Measurements from ENCODE around the gene TYROBP. TPM values are rescaled to one million over a fixed set of nuclear protein-coding genes. Genes with fewer than 3 reads are reported as not detected.

The TYROBP gene
- total and polyA plus RNA-seq, 2 of the 4 experiments (the other 2 are of a cell fraction), result not detected

GRCh38 chr19:35901055-35901644 lies 6.9 kb downstream of the TYROBP start:
- H3K27ac ChIP-seq (ENCODE audit: insufficient read depth, low read length), result peak overlapping the region; percentile 56
- dilution Hi-C loops (cut with HindIII; ENCODE audit: low sequenced_read_pairs, unreplicated experiment), result no loop called here
- H2BK5ac ChIP-seq (ENCODE audit: low read depth, low read length, poor library complexity, severe bottlenecking), result peak overlapping the region; percentile 82
- no peaks in the 10 kb centered on the region for H3K27me3 ChIP-seq (ENCODE audit: control insufficient read depth, insufficient read depth, low read length)
- H3K36me3 ChIP-seq (ENCODE audit: control insufficient read depth, insufficient read depth, low read length), result peaks cover 9% of the 10 kb centered on the region; the same call in 1 of the 2 replicates
- no peak overlapping the region for H2AK9ac ChIP-seq (replicated peaks; ENCODE audit: low read depth, low read length, poor library complexity)
- peak overlapping the region; percentile 78 to 90 for H4K8ac ChIP-seq (ENCODE audit: low read depth in 2 of 2, low read length in 2 of 2)
- ChIA-PET CTCF (no interaction called here), POLR2A (ENCODE audit: unreplicated experiment) (interaction anchor here (0.5 kb wide), 1 partner anchor 10 kb away, joined by 11 read pairs; no protein-coding TSS in a partner anchor)
- H2BK15ac ChIP-seq (ENCODE audit: low read depth, low read length), result 0 out of 3 replicates have a peak overlapping the region, but pooled peaks have one; percentile 81
- H3K4me1 ChIP-seq (ENCODE audit: control insufficient read depth, insufficient read depth, low read length), result peaks cover 31% of the 10 kb centered on the region
- peak overlapping the region; percentile 54 for H4K5ac ChIP-seq (ENCODE audit: low read depth, low read length)
- no peaks in the 10 kb centered on the region for H4K20me1 ChIP-seq (ENCODE audit: insufficient read depth, low read length)
- 0 out of 2 replicates have a peak overlapping the region, but pooled peaks have one; percentile 79 for H3K4me3 ChIP-seq (ENCODE audit: insufficient read depth, low read depth, low read length)
- WGBS, 2 experiments (ENCODE audit: extremely low coverage in 2 of 2, insufficient read length in 1 of 2), result no CpG with 5 or more reads among the region's 2 CpGs
- intact Hi-C loops (cut with micrococcal nuclease), result no loop called here
- H3K9me3 ChIP-seq (ENCODE audit: control insufficient read depth, insufficient read depth, low read length), result no peaks in the 10 kb centered on the region
- no peak overlapping the region for H2AFZ ChIP-seq (replicated peaks; ENCODE audit: low read length, poor library complexity)
- ATAC-seq (ENCODE audit: low read depth) (peak; percentile 30), DNase-seq (peak; percentile 51)
- peaks cover 13 to 29% of the 10 kb centered on the region in 2 experiments; a peak in 3 of 4 replicates for H3K79me1 ChIP-seq (ENCODE audit: low read depth in 1 of 2, low read length in 2 of 2)
- peak overlapping the region; percentile 57 for H4K91ac ChIP-seq (ENCODE audit: insufficient read depth, low read depth, low read length)
- 0 out of 2 replicates have a peak overlapping the region, but pooled peaks have one; percentile 28 for H3K14ac ChIP-seq (replicated peaks; ENCODE audit: low read depth, low read length)
- H2BK120ac ChIP-seq (ENCODE audit: low read depth, low read length), result peak overlapping the region; percentile 83
- no peak overlapping the region for H2BK20ac ChIP-seq (ENCODE audit: low read depth, low read length)
- H2AK5ac ChIP-seq (ENCODE audit: low read depth, low read length), result peak overlapping the region; percentile 72; the same call in 1 of the 2 replicates
- peak overlapping the region; percentile 68; the same call in 1 of the 2 replicates for H3K9ac ChIP-seq (ENCODE audit: low read depth, low read length)
- H3K9me1 ChIP-seq (ENCODE audit: insufficient read depth, low read length), result peaks cover 17% of the 10 kb centered on the region
- no peak overlapping the region for H3K56ac ChIP-seq (ENCODE audit: extremely low read depth, insufficient read depth, low read length)
- in situ Hi-C loops (cut with MboI; ENCODE audit: low sequenced_read_pairs), result no loop called here
- peak overlapping the region; percentile 46 for H3K18ac ChIP-seq (ENCODE audit: low read depth, low read length)
- no TSS peak for BruUV-seq (replicated peaks)
- H3K4me2 ChIP-seq (ENCODE audit: low read depth, low read length), result peak overlapping the region; percentile 65
- 0 out of 2 replicates have a peak overlapping the region, but pooled peaks have one; percentile 23 for H3K23ac ChIP-seq (ENCODE audit: low read depth, low read length)
- H3K4ac ChIP-seq (ENCODE audit: low read depth, low read length), result peak overlapping the region; percentile 93
- no peak for TF ChIP-seq MAFK (IDR thresholded peaks at IDR 0.05; ENCODE audit: low read depth, low read length)
- no peak for TF ChIP-seq FOS (IDR thresholded peaks at IDR 0.05; ENCODE audit: low read depth, low read length)
- no peak for TF ChIP-seq CHD1 (IDR thresholded peaks at IDR 0.05; ENCODE audit: low read depth, low read length)
- no peak for TF ChIP-seq USF2 (IDR thresholded peaks at IDR 0.05; ENCODE audit: low read depth, low read length)
- no peak for TF ChIP-seq MXI1 (IDR thresholded peaks at IDR 0.05; ENCODE audit: borderline replicate concordance, low read depth, low read length)
- no peak for TF ChIP-seq CTCF (conservative IDR thresholded peaks at IDR 0.05; ENCODE audit: low read depth, low read length)
- no peak for TF ChIP-seq RFX5 (IDR thresholded peaks at IDR 0.05; ENCODE audit: low read depth, low read length)
- TF ChIP-seq RAD21 (IDR thresholded peaks at IDR 0.05; ENCODE audit: low read length), result no peak
- no peak for TF ChIP-seq ELK1 (IDR thresholded peaks at IDR 0.05; ENCODE audit: borderline replicate concordance, low read depth, low read length)
- no peak for TF ChIP-seq NFE2L2 (IDR thresholded peaks at IDR 0.05; ENCODE audit: low read depth, low read length)
- no peak for TF ChIP-seq BHLHE40 (IDR thresholded peaks at IDR 0.05; ENCODE audit: low read depth, low read length)
- no peak for TF ChIP-seq RCOR1 (IDR thresholded peaks at IDR 0.05; ENCODE audit: insufficient replicate concordance, low read length)
- TF ChIP-seq SMC3 (IDR thresholded peaks at IDR 0.05; ENCODE audit: low read depth, low read length), result no peak
- TF ChIP-seq CEBPB (IDR thresholded peaks at IDR 0.05; ENCODE audit: low read depth, low read length), result no peak
